Ishikawa (cell line): ENCODE measurements around the gene LSM3.

Experiments used
- CEBPB ChIP-seq: IDR thresholded peaks from 2 replicates; pipeline ENCODE4 v1.6.1; 2012
- RAD21 ChIP-seq: IDR thresholded peaks from 2 replicates; pipeline ENCODE4 v1.6.1; 2012; ENCODE audit warnings: low read depth
- TEAD4 ChIP-seq: IDR thresholded peaks from 2 replicates; pipeline ENCODE4 v1.6.1; 2012
- ZBTB7A ChIP-seq: IDR thresholded peaks from 2 replicates; pipeline ENCODE4 v1.6.1; 2012; ENCODE audit warnings: low read depth
- TF ChIP-seq, protein P1 (sequence below): IDR thresholded peaks from 2 replicates; pipeline ENCODE4 v1.6.1; 2012; ENCODE audit warnings: low read depth, mild to moderate bottlenecking
- TF ChIP-seq, protein P2 (sequence below): IDR thresholded peaks from 2 replicates; pipeline ENCODE4 v1.6.1; 2012

DNA sequence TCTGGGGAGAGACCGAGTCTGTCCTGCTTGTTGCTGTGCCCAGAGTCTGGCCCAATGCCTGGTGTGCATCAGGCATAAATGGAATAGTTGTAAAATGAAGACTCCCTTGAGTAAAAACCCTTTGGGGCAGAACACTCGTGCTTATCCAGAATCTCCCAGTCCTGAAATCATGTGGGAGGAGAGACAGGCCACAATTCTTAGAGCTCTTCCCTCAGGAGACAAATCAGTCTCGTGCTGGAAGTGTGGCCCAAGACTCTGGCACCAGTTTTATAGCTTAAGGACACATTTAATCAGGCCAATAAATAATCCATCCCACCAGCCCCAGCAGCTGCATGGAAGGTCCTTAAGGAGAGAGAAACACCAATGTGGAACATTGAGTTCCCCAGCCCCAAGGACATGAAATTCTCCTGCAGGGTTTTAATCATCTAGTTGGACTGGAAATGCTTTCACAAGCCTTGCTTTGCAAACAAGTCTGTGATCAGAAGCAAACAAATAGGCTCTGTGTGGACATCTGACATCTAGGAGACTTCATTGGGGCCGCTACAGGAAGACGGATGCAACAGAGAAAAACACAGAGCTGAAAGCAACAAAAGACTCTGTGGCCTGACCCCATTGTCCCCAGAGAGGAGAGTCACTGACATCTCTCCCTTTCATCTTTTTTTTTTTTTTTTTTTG, 70.4 kb downstream of the LSM3 start:
- TF ChIP-seq, protein P1, sequence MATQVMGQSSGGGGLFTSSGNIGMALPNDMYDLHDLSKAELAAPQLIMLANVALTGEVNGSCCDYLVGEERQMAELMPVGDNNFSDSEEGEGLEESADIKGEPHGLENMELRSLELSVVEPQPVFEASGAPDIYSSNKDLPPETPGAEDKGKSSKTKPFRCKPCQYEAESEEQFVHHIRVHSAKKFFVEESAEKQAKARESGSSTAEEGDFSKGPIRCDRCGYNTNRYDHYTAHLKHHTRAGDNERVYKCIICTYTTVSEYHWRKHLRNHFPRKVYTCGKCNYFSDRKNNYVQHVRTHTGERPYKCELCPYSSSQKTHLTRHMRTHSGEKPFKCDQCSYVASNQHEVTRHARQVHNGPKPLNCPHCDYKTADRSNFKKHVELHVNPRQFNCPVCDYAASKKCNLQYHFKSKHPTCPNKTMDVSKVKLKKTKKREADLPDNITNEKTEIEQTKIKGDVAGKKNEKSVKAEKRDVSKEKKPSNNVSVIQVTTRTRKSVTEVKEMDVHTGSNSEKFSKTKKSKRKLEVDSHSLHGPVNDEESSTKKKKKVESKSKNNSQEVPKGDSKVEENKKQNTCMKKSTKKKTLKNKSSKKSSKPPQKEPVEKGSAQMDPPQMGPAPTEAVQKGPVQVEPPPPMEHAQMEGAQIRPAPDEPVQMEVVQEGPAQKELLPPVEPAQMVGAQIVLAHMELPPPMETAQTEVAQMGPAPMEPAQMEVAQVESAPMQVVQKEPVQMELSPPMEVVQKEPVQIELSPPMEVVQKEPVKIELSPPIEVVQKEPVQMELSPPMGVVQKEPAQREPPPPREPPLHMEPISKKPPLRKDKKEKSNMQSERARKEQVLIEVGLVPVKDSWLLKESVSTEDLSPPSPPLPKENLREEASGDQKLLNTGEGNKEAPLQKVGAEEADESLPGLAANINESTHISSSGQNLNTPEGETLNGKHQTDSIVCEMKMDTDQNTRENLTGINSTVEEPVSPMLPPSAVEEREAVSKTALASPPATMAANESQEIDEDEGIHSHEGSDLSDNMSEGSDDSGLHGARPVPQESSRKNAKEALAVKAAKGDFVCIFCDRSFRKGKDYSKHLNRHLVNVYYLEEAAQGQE: no peak
- TF ChIP-seq RAD21: no peak
- no peak for TF ChIP-seq CEBPB
- TF ChIP-seq ZBTB7A: no peak
- no peak for TF ChIP-seq TEAD4
- TF ChIP-seq, protein P2, sequence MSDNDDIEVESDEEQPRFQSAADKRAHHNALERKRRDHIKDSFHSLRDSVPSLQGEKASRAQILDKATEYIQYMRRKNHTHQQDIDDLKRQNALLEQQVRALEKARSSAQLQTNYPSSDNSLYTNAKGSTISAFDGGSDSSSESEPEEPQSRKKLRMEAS: no peak
